Neural crest cell (in vitro differentiated cells): ENCODE data around the gene HDAC10. TPM values are rescaled to one million over a fixed set of nuclear protein-coding genes. Genes with fewer than 3 reads are reported as not detected.

ENCODE experiments used
- DNase-seq: peaks from one replicate; pipeline ENCODE4 v3.0.0; 2021; ENCODE audit warnings: low read depth, mixed read lengths, low spot score
- H3K27ac Mint-ChIP-seq: one replicate; pipeline ENCODE4 v1.8.0; 2021; ENCODE audit warnings: mild to moderate bottlenecking, mixed read lengths; ENCODE audit not compliant: unreplicated experiment
- H3K27me3 Mint-ChIP-seq: 2 replicates; pipeline ENCODE4 v1.8.0; 2021; ENCODE audit warnings: low read depth, mild to moderate bottlenecking, mixed read lengths
- H3K36me3 Mint-ChIP-seq: 2 replicates; pipeline ENCODE4 v1.8.0; 2021; ENCODE audit warnings: low read depth, mild to moderate bottlenecking, mixed read lengths
- H3K4me1 Mint-ChIP-seq: 2 replicates; pipeline ENCODE4 v1.8.0; 2021; ENCODE audit warnings: mixed read lengths
- H3K4me3 Mint-ChIP-seq: one replicate; pipeline ENCODE4 v1.8.0; 2021; ENCODE audit warnings: mild to moderate bottlenecking, mixed read lengths
- H3K9me3 Mint-ChIP-seq: 2 replicates; pipeline ENCODE4 v1.8.0; 2021; ENCODE audit warnings: mixed read lengths
- total RNA-seq: library from RNA; stranded (reverse); gene quantifications from 2 replicates; pipeline ENCODE4 v1.2.1, GENCODE V29; 2021
- TF ChIP-seq, protein P1 (sequence below): fragments of 200-600 bp; sonication (generic); conservative IDR thresholded peaks from 2 replicates; pipeline ENCODE4 v1.5.0; 2021; ENCODE audit warnings: antibody characterized with exemption, mild to moderate bottlenecking

Gene HDAC10
- total RNA-seq, 1 donor from 2014 or later, result 52.9 TPM

- H3K27ac Mint-ChIP-seq, result no peak overlapping the region
- H3K36me3 Mint-ChIP-seq, result peaks cover 7% of the 10 kb centered on the region
- H3K4me1 Mint-ChIP-seq, result no peaks in the 10 kb centered on the region
- DNase-seq, result no peak
- no peak overlapping the region for H3K4me3 Mint-ChIP-seq
- H3K9me3 Mint-ChIP-seq, result no peaks in the 10 kb centered on the region
- TF ChIP-seq, protein P1, sequence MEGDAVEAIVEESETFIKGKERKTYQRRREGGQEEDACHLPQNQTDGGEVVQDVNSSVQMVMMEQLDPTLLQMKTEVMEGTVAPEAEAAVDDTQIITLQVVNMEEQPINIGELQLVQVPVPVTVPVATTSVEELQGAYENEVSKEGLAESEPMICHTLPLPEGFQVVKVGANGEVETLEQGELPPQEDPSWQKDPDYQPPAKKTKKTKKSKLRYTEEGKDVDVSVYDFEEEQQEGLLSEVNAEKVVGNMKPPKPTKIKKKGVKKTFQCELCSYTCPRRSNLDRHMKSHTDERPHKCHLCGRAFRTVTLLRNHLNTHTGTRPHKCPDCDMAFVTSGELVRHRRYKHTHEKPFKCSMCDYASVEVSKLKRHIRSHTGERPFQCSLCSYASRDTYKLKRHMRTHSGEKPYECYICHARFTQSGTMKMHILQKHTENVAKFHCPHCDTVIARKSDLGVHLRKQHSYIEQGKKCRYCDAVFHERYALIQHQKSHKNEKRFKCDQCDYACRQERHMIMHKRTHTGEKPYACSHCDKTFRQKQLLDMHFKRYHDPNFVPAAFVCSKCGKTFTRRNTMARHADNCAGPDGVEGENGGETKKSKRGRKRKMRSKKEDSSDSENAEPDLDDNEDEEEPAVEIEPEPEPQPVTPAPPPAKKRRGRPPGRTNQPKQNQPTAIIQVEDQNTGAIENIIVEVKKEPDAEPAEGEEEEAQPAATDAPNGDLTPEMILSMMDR, result no peak
- no peaks in the 10 kb centered on the region for H3K27me3 Mint-ChIP-seq
These were observed 28.6 kb downstream of the HDAC10 start for GRCh38 chr22:50222508-50222907.

DNA sequence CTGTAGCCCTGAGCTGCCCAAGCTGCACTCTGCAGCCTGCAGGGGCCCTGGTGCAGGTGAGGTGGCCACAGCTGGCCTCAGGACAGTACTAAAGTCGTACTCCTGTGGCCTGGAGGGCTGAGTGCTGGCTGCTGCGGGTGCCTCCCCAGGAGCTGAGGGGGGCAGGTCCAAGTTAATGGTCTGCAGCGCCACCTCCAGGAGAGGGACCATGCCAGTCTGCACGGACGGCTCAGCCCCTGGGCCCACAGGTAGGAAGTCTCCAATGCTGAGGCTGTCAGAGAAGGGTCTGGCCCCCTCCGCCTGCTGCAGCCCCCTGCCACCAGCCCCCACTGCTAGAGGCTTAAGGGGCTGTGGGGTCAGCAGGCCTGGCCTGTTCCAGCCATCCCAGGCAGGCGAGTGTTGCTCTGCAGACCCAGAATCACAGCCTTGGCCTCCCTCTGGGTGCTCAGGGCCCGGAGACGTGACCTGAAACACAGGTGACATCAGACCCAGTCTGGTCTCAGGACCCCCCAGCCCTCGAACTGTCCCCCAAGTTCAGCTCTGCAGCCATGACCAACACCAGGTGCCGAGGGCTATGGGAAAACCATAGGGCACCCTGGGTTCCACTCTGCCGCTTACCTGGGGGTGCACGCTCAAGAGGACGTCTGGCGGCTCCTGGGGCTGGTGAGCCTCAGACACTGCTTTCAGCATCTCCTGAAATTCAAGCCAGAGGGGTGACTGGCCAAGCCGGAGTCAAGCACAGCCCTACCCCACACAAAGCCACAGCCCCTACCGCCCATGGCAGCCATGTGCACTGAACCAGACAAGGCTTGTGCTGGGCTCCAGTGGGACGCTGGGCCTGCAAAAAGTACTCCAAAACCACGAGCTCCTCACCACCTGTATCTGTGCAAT, 29.4 kb downstream of the HDAC10 start:
- Mint-ChIP-seq H3K36me3 (peaks cover 7% of the 10 kb centered on the region), H3K4me1 (no peaks in the 10 kb centered on the region), H3K27ac (no peak overlapping the region), H3K27me3 (no peaks in the 10 kb centered on the region), H3K9me3 (no peaks in the 10 kb centered on the region), H3K4me3 (no peak overlapping the region)
- no peak for DNase-seq
- TF ChIP-seq, protein P1, result no peak

GRCh38 chr22:50220603-50221409, 30.3 kb downstream of the HDAC10 start:
- no peaks in the 10 kb centered on the region for H3K27me3 Mint-ChIP-seq
- peaks cover 7% of the 10 kb centered on the region for H3K36me3 Mint-ChIP-seq
- H3K4me3 Mint-ChIP-seq, result no peak overlapping the region
- H3K27ac Mint-ChIP-seq, result no peak overlapping the region
- H3K4me1 Mint-ChIP-seq, result no peaks in the 10 kb centered on the region
- DNase-seq, result no peak
- H3K9me3 Mint-ChIP-seq, result no peaks in the 10 kb centered on the region
- TF ChIP-seq, protein P1, result no peak

- Mint-ChIP-seq H3K4me1 (no peaks in the 10 kb centered on the region), H3K27ac (no peak overlapping the region), H3K27me3 (no peaks in the 10 kb centered on the region), H3K4me3 (no peak overlapping the region), H3K9me3 (no peaks in the 10 kb centered on the region), H3K36me3 (peaks cover 7% of the 10 kb centered on the region)
- TF ChIP-seq, protein P1, result no peak
- no peak for DNase-seq
These were observed 31.1 kb downstream of the HDAC10 start for GRCh38 chr22:50219800-50220602.
